Naive thymus-derived CD8-positive, alpha-beta T cell (primary cell): ENCODE measurements around the gene SLC25A13. TPM values are rescaled to one million over a fixed set of nuclear protein-coding genes. Genes with fewer than 3 reads are reported as not detected.

ENCODE experiments used
- ATAC-seq, 2 donors: fragments of 150-1000 bp; cut with Tn5 transposase in 1 of 2; sonication (Bioruptor Pico), chemical (Tn5 transposase) in 1 of 2; 1 replicate in 1 of 2; 2 replicates in 1 of 2; pipeline ENCODE4 v1.10.0; 2021; ENCODE audit warnings: mild to moderate bottlenecking in 2 of 2, moderate library complexity in 2 of 2
- POLR2A ChIA-PET: fragments of 350-600 bp; sonication (Branson Sonifier 250); formaldehyde crosslinking; loops from one replicate; lab custom pipeline; 2021; ENCODE audit warnings: antibody characterized with exemption; lab: Charles Lee
- DNase-seq, 10 donors: peaks; one replicate each; pipeline versions ENCODE4 v3.0.0 to v3.0.0-alpha.2; 2020 to 2022
- H3K27ac Mint-ChIP-seq, 10 donors: one replicate each; pipeline ENCODE4 v1.8.0; 2020 to 2022; ENCODE audit warnings: mild to moderate bottlenecking in 10 of 10, mixed read lengths in 10 of 10, moderate library complexity in 4 of 10, inconsistent platforms in 1 of 10
- H3K27me3 Mint-ChIP-seq, 5 donors: one replicate each; pipeline ENCODE4 v1.8.0; 2021 to 2022; ENCODE audit warnings: mixed read lengths in 5 of 5
- H3K36me3 Mint-ChIP-seq, 3 donors: one replicate each; pipeline ENCODE4 v1.8.0; 2020 to 2022; ENCODE audit warnings: mixed read lengths in 3 of 3, mild to moderate bottlenecking in 2 of 3, inconsistent platforms in 1 of 3
- H3K4me1 Mint-ChIP-seq, 4 donors: one replicate each; pipeline ENCODE4 v1.8.0; 2021 to 2022; ENCODE audit warnings: mixed read lengths in 4 of 4
- H3K4me3 Mint-ChIP-seq, 10 donors: one replicate each; pipeline ENCODE4 v1.8.0; 2020 to 2022; ENCODE audit warnings: mild to moderate bottlenecking in 10 of 10, mixed read lengths in 10 of 10, moderate library complexity in 6 of 10, inconsistent platforms in 1 of 10
- H3K9me3 Mint-ChIP-seq, 9 donors: one replicate each; pipeline ENCODE4 v1.8.0; 2020 to 2022; ENCODE audit warnings: mixed read lengths in 9 of 9, mild to moderate bottlenecking in 3 of 9, inconsistent platforms in 1 of 9, moderate library complexity in 1 of 9
- polyA plus RNA-seq, 3 donors: library from polyadenylated mRNA; unstranded; fragments of 300-500 nt; fragmentation: Illumina TruSeq; gene quantifications; one replicate each; pipeline ENCODE4 v1.2.3, GENCODE V29; 2021
- total RNA-seq, 8 experiments: library from RNA in 2 of 8; stranded (reverse) in 2 of 8; gene quantifications; one replicate each; pipeline ENCODE4 v1.2.3 and lab custom pipeline; 2021 to 2026

Gene SLC25A13
- total and polyA plus RNA-seq, 5 experiments from 2014 or later, result 3.1 to 12.1 (median 5.8) TPM

GRCh38 chr7:96250776-96251361 lies 71.0 kb downstream of the SLC25A13 start:
- peaks cover 0 to 15% (median 8%) of the 10 kb centered on the region in 9 donors for H3K9me3 Mint-ChIP-seq

GRCh38 chr7:96248405-96248804 lies 73.5 kb downstream of the SLC25A13 start:
- no peaks in the 10 kb centered on the region for H3K27me3 Mint-ChIP-seq
- H3K36me3 Mint-ChIP-seq, result peaks cover 5 to 24% (median 15%) of the 10 kb centered on the region in 3 donors
- no peak overlapping the region for H3K27ac Mint-ChIP-seq
- DNase-seq, result no peak
- peaks cover 13 to 27% (median 17%) of the 10 kb centered on the region in 4 donors for H3K4me1 Mint-ChIP-seq
- POLR2A ChIA-PET, result interaction anchor here (0.6 kb wide), 1 partner anchor 303 kb away, joined by 4 read pairs; no protein-coding TSS in a partner anchor
- ATAC-seq, result no peak
- H3K9me3 Mint-ChIP-seq, result peaks cover 0 to 14% (median 1%) of the 10 kb centered on the region in 9 donors
- H3K4me3 Mint-ChIP-seq, result no peak overlapping the region

More at GRCh38 chr7:96250776-96251361, 71.0 kb downstream of the SLC25A13 start:
- H3K4me1 Mint-ChIP-seq, result peaks cover 8 to 21% (median 11%) of the 10 kb centered on the region in 4 donors
- H3K27me3 Mint-ChIP-seq, result no peaks in the 10 kb centered on the region
- POLR2A ChIA-PET, result no interaction called here
- H3K27ac Mint-ChIP-seq, result peak overlapping the region in 3 of 10 donors; percentile 6 to 14 (median 9)
- no peak for ATAC-seq
- DNase-seq, result no peak
- H3K4me3 Mint-ChIP-seq, result peak overlapping the region in 2 of 10 donors; percentile 34 to 63
- H3K36me3 Mint-ChIP-seq, result peaks cover 5 to 23% (median 18%) of the 10 kb centered on the region in 3 donors

GRCh38 chr7:96246919-96247318 lies 75.0 kb downstream of the SLC25A13 start:
- DNase-seq (no peak), ATAC-seq (no peak)
- POLR2A ChIA-PET, result no interaction called here
- peaks cover 0 to 7% (median 0%) of the 10 kb centered on the region in 9 donors for H3K9me3 Mint-ChIP-seq
- H3K27me3 Mint-ChIP-seq, result no peaks in the 10 kb centered on the region
- peaks cover 5 to 26% (median 8%) of the 10 kb centered on the region in 3 donors for H3K36me3 Mint-ChIP-seq
- H3K4me1 Mint-ChIP-seq, result peaks cover 16 to 35% (median 28%) of the 10 kb centered on the region in 4 donors
- no peak overlapping the region for H3K27ac Mint-ChIP-seq
- H3K4me3 Mint-ChIP-seq, result no peak overlapping the region

DNA sequence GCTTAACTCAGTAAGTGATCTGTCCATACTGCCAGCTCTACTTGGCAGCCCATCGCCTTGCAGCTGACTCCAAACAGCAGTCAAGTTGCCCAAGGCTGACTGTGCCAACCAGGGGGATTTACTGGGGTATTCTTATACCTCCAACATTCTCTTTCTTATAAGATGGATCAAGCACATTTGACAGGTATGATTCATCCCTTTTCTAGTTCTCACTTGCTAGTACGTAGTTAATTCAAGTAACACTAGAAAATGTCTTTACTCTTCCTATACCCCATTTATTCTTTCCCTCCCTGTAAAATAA lies 77.0 kb downstream of the SLC25A13 start:
- H3K27me3 Mint-ChIP-seq, result no peaks in the 10 kb centered on the region
- POLR2A ChIA-PET, result no interaction called here
- peaks cover 11 to 27% (median 22%) of the 10 kb centered on the region in 4 donors for H3K4me1 Mint-ChIP-seq
- DNase-seq, result no peak
- no peak for ATAC-seq
- no peaks in the 10 kb centered on the region for H3K9me3 Mint-ChIP-seq
- H3K27ac Mint-ChIP-seq, result no peak overlapping the region
- H3K36me3 Mint-ChIP-seq, result peaks cover 4 to 14% (median 4%) of the 10 kb centered on the region in 3 donors
- H3K4me3 Mint-ChIP-seq, result no peak overlapping the region

GRCh38 chr7:96244244-96244991 lies 77.5 kb downstream of the SLC25A13 start:
- POLR2A ChIA-PET, result no interaction called here
- no peak overlapping the region for H3K4me3 Mint-ChIP-seq
- H3K4me1 Mint-ChIP-seq, result peaks cover 11 to 27% (median 22%) of the 10 kb centered on the region in 4 donors
- ATAC-seq (no peak), DNase-seq (no peak)
- no peaks in the 10 kb centered on the region for H3K27me3 Mint-ChIP-seq
- no peak overlapping the region for H3K27ac Mint-ChIP-seq
- no peaks in the 10 kb centered on the region for H3K9me3 Mint-ChIP-seq
- H3K36me3 Mint-ChIP-seq, result peaks cover 4 to 13% (median 5%) of the 10 kb centered on the region in 3 donors

- Mint-ChIP-seq H3K36me3 (peaks cover 4 to 12% (median 5%) of the 10 kb centered on the region in 3 donors), H3K4me3 (peak overlapping the region in 1 of 10 donors; percentile 12), H3K27ac (no peak overlapping the region), H3K4me1 (peaks cover 11 to 27% (median 22%) of the 10 kb centered on the region in 4 donors), H3K9me3 (no peaks in the 10 kb centered on the region), H3K27me3 (no peaks in the 10 kb centered on the region)
- ATAC-seq, result no peak
- no peak for DNase-seq
- POLR2A ChIA-PET, result no interaction called here
These were observed 78.7 kb downstream of the SLC25A13 start for GRCh38 chr7:96243241-96243640.

- Mint-ChIP-seq H3K9me3 (no peaks in the 10 kb centered on the region), H3K4me3 (no peak overlapping the region), H3K4me1 (peaks cover 11 to 34% (median 23%) of the 10 kb centered on the region in 4 donors), H3K36me3 (peaks cover 4 to 8% (median 5%) of the 10 kb centered on the region in 3 donors), H3K27me3 (no peaks in the 10 kb centered on the region), H3K27ac (peak overlapping the region in 1 of 10 donors; percentile 16)
- POLR2A ChIA-PET, result no interaction called here
- ATAC-seq (no peak), DNase-seq (no peak)
These were observed 80.0 kb downstream of the SLC25A13 start for GRCh38 chr7:96241855-96242254.

- H3K27ac Mint-ChIP-seq, result no peak overlapping the region
- H3K4me3 Mint-ChIP-seq, result no peak overlapping the region
- peaks cover 4 to 9% (median 5%) of the 10 kb centered on the region in 3 donors for H3K36me3 Mint-ChIP-seq
- no peak for ATAC-seq
- peaks cover 11 to 45% (median 23%) of the 10 kb centered on the region in 4 donors for H3K4me1 Mint-ChIP-seq
- DNase-seq, result no peak
- H3K27me3 Mint-ChIP-seq, result no peaks in the 10 kb centered on the region
- no peaks in the 10 kb centered on the region for H3K9me3 Mint-ChIP-seq
- POLR2A ChIA-PET, result no interaction called here
These were observed 82.7 kb downstream of the SLC25A13 start for GRCh38 chr7:96238976-96239766.

GRCh38 chr7:96238474-96238873 lies 83.4 kb downstream of the SLC25A13 start:
- no peaks in the 10 kb centered on the region for H3K27me3 Mint-ChIP-seq
- ATAC-seq, result no peak
- POLR2A ChIA-PET, result no interaction called here
- H3K4me1 Mint-ChIP-seq, result peaks cover 7 to 40% (median 18%) of the 10 kb centered on the region in 4 donors
- H3K4me3 Mint-ChIP-seq, result no peak overlapping the region
- DNase-seq, result no peak
- H3K36me3 Mint-ChIP-seq, result peaks cover 5 to 10% (median 10%) of the 10 kb centered on the region in 3 donors
- H3K27ac Mint-ChIP-seq, result no peak overlapping the region
- no peaks in the 10 kb centered on the region for H3K9me3 Mint-ChIP-seq

GRCh38 chr7:96237040-96237439 lies 84.9 kb downstream of the SLC25A13 start:
- Mint-ChIP-seq H3K9me3 (peaks cover 0 to 2% (median 0%) of the 10 kb centered on the region in 9 donors), H3K27ac (peak overlapping the region in 1 of 10 donors; percentile 16), H3K27me3 (no peaks in the 10 kb centered on the region), H3K4me1 (peaks cover 3 to 25% (median 5%) of the 10 kb centered on the region in 4 donors), H3K4me3 (no peak overlapping the region), H3K36me3 (peaks cover 7 to 12% (median 12%) of the 10 kb centered on the region in 3 donors)
- DNase-seq (no peak), ATAC-seq (no peak)
- POLR2A ChIA-PET, result no interaction called here

DNA sequence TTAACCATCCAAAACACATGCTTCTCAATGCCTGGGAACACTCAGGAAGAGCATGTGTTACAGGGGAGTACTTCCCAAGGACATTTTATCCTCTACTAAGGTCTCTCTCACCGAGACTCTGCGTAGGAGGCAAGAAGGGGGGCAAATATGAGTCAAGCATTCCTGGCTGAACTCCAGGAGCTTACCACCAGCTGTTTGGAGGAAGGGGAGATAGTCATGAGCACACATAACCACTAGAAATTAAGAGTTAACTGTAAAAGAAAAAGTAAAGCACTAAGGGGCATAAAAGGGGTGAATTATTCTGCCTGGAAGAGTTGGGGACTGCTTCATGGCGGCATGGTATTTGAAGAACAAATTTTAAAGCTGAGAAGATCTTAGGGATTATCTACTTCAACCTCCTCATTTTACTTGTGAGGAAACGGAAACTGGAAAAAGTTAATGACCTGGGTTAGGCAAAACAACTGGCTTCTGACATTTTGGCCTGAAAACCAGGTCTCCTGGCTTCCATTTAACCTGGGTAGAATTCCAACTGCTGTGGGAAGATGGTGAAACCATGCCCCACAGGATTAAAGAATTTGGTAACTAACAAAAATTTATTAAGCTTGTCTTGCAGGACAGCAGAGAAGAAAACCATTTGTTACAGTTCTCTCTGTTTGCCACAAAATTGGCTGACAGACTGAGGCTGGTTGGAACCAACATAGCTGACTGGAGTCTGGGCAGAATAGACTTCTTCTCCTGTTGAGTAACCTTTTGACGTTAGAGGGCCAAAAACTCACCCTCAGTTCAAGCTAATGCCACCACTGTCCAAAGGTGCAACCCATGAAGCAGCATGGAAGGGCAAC lies 85.5 kb downstream of the SLC25A13 start:
- POLR2A ChIA-PET, result no interaction called here
- Mint-ChIP-seq H3K36me3 (peaks cover 11 to 16% (median 13%) of the 10 kb centered on the region in 3 donors), H3K27ac (no peak overlapping the region), H3K4me1 (peaks cover 0 to 20% (median 2%) of the 10 kb centered on the region in 4 donors), H3K27me3 (no peaks in the 10 kb centered on the region), H3K9me3 (peaks cover 0 to 3% (median 0%) of the 10 kb centered on the region in 9 donors), H3K4me3 (no peak overlapping the region)
- no peak for DNase-seq
- ATAC-seq, result no peak

GRCh38 chr7:96235281-96235680 lies 86.6 kb downstream of the SLC25A13 start:
- peaks cover 0 to 20% (median 2%) of the 10 kb centered on the region in 4 donors for H3K4me1 Mint-ChIP-seq
- H3K9me3 Mint-ChIP-seq, result peaks cover 0 to 3% (median 0%) of the 10 kb centered on the region in 9 donors
- H3K27ac Mint-ChIP-seq, result no peak overlapping the region
- peaks cover 17 to 21% (median 20%) of the 10 kb centered on the region in 3 donors for H3K36me3 Mint-ChIP-seq
- no peak overlapping the region for H3K4me3 Mint-ChIP-seq
- no peak for DNase-seq
- POLR2A ChIA-PET, result no interaction called here
- no peak for ATAC-seq
- no peaks in the 10 kb centered on the region for H3K27me3 Mint-ChIP-seq
